Adrenal gland (tissue), 5 donors: ENCODE data around the gene GALR2.

Source experiments
- CTCF ChIP-seq, 6 experiments: fragments of 450-650 bp in 4 of 6; fragments of 200-600 bp in 2 of 6; sonication (generic) in 1 of 6; IDR thresholded peaks; 1 replicate in 5 of 6; 2 replicates in 1 of 6; pipeline versions ENCODE4 v1.5.1 to v1.8.0; 2016 to 2021; ENCODE audit warnings: antibody characterized with exemption in 6 of 6, mild to moderate bottlenecking in 2 of 6, moderate library complexity in 1 of 6
- POLR2A ChIP-seq, 2 donors: fragments of 450-650 bp; IDR thresholded peaks; one replicate each; pipeline ENCODE4 v1.6.1; 2017; ENCODE audit warnings: antibody characterized with exemption in 2 of 2, mild to moderate bottlenecking in 2 of 2, moderate library complexity in 1 of 2
- donor health status: DM: no; HTN: no; CAD: no.

- no peak for TF ChIP-seq POLR2A (IDR thresholded peaks at IDR 0.05)
- TF ChIP-seq CTCF (IDR thresholded peaks at IDR 0.05), result no peak
Observed at GRCh38 chr17:76074390-76075363, at the start of gene GALR2.
